ENCODE data around the gene BEAN1. TPM values are rescaled to one million over a fixed set of nuclear protein-coding genes. Genes with fewer than 3 reads are reported as not detected.

Gene BEAN1
- total RNA-seq, 1 experiment from 2014 or later = 0.61 TPM

GRCh38 chr16:66397736-66398433, 29.2 kb upstream of the BEAN1 start:
- no peaks in the 10 kb centered on the region for H3K9me2 ChIP-seq (ENCODE audit: insufficient read depth)
- no peak for ATAC-seq
- BruUV-seq (replicated peaks) = no TSS peak
- ChIA-PET CTCF (no interaction called here), RAD21 (ENCODE audit: low non-redundant PET in 1 of 2, low total read pairs in 2 of 2, uncharacterized antibody in 2 of 2, unreplicated experiment in 2 of 2) (no interaction called here), POLR2A (no interaction called here)
- H3K4me1 ChIP-seq (ENCODE audit: control insufficient read depth in 1 of 2, insufficient read depth in 2 of 2, low read length in 2 of 2) = no peaks in the 10 kb centered on the region
- H3K9me3 ChIP-seq (ENCODE audit: control insufficient read depth in 1 of 2, insufficient read depth in 1 of 2, low read depth in 1 of 2, low read length in 2 of 2) = no peaks in the 10 kb centered on the region
- no peaks in the 10 kb centered on the region; the same call in 1 of the 2 replicates for H3K27me3 ChIP-seq (ENCODE audit: insufficient read depth, low read length)
- no peak overlapping the region for H3K9ac ChIP-seq (ENCODE audit: low read length)
- TF ChIP-seq YY1 (IDR thresholded peaks at IDR 0.05; ENCODE audit: extremely low read depth, insufficient replicate concordance, low read depth, low read length) = no peak
- no peak for TF ChIP-seq EGR1 (IDR thresholded peaks at IDR 0.05; ENCODE audit: low read depth)
- no peak for TF ChIP-seq FOSL1 (IDR thresholded peaks at IDR 0.05; ENCODE audit: low read depth)
- no peak for TF ChIP-seq ZBTB33 (IDR thresholded peaks at IDR 0.05; ENCODE audit: extremely low read depth, insufficient replicate concordance, low read length)
- no peak for TF ChIP-seq ATF3 (IDR thresholded peaks at IDR 0.05)
- TF ChIP-seq TCF7L2 (IDR thresholded peaks at IDR 0.05; ENCODE audit: borderline replicate concordance, extremely low read depth, insufficient read depth, insufficient read length) = no peak
- TF ChIP-seq POLR2AphosphoS5 (IDR thresholded peaks at IDR 0.05; ENCODE audit: low read depth, low read length) = no peak
- TF ChIP-seq SIN3A (IDR thresholded peaks at IDR 0.05; ENCODE audit: low read depth) = no peak
- TF ChIP-seq SP1 (IDR thresholded peaks at IDR 0.05; ENCODE audit: low read depth) = no peak
- H3K4me3 ChIP-seq (replicated peaks in 1 of 2; ENCODE audit: low read depth in 1 of 2, low read length in 2 of 2) = no peak overlapping the region
- intact Hi-C loops (cut with micrococcal nuclease) = no loop called here
- H3K4me2 ChIP-seq (ENCODE audit: low read length) = no peak overlapping the region
- no peaks in the 10 kb centered on the region for H3K36me3 ChIP-seq (ENCODE audit: control insufficient read depth in 1 of 2, insufficient read depth in 2 of 2, low read length in 2 of 2)
- DNase-seq (ENCODE audit: low read depth, low spot score) = no peak
- no peak overlapping the region for H3K27ac ChIP-seq (ENCODE audit: low read depth, low read length)
- no peaks in the 10 kb centered on the region for H3K79me2 ChIP-seq (ENCODE audit: insufficient read depth, low read length)
- no peak overlapping the region for H2AFZ ChIP-seq (ENCODE audit: low read depth, low read length, poor library complexity, severe bottlenecking)
- H4K20me1 ChIP-seq (ENCODE audit: insufficient read depth) = no peaks in the 10 kb centered on the region

Measured in HCT116 (cell line).